SKM-1 treated with dmso at 0.1 percent for 144 hours (cell line): ENCODE results near the gene IFI44.

Source experiments
- DNase-seq: peaks from one replicate; lab custom pipeline; 2025; ENCODE audit not compliant: unreplicated experiment; lab: John Stamatoyannopoulos, UW

IFI44 gene

GRCh38 chr1:78649628-78650027, at the start of gene IFI44:
TSS of gene IFI44 (plus strand) at chr1:78649831. CDS start at chr1:78650196, 365 bp downstream.
- DNase-seq, result no peak

- no peak for DNase-seq
These were observed 48.6 kb upstream of the IFI44 start for GRCh38 chr1:78601068-78601467.

- DNase-seq, result no peak
These were observed 46.4 kb upstream of the IFI44 start for GRCh38 chr1:78603206-78603605.

GRCh38 chr1:78604643-78605042, 45.0 kb upstream of the IFI44 start:
- no peak for DNase-seq

- no peak for DNase-seq
These were observed 43.4 kb upstream of the IFI44 start for GRCh38 chr1:78606274-78606673.

- peak; percentile 15 for DNase-seq
These were observed 42.2 kb upstream of the IFI44 start for GRCh38 chr1:78607334-78607927.

- DNase-seq, result no peak
These were observed 41.7 kb upstream of the IFI44 start for GRCh38 chr1:78607944-78608343.

- DNase-seq, result peak; percentile 81
These were observed 32.0 kb upstream of the IFI44 start for GRCh38 chr1:78617615-78618026.

GRCh38 chr1:78619032-78619431, 30.6 kb upstream of the IFI44 start:
- no peak for DNase-seq

GRCh38 chr1:78619446-78619802, 30.2 kb upstream of the IFI44 start:
- DNase-seq, result no peak

GRCh38 chr1:78619803-78620579, 29.6 kb upstream of the IFI44 start, which contains the start of gene IFI44L:
TSS of gene IFI44L (plus strand) at chr1:78620448. CDS start at chr1:78627916, 7,468 bp downstream.
- DNase-seq, result no peak

- no peak for DNase-seq
These were observed 29.0 kb upstream of the IFI44 start for GRCh38 chr1:78620666-78621065.

GRCh38 chr1:78622548-78622947, 27.1 kb upstream of the IFI44 start:
- no peak for DNase-seq

- no peak for DNase-seq
These were observed 25.6 kb upstream of the IFI44 start for GRCh38 chr1:78624035-78624434.

GRCh38 chr1:78627321-78627720, 22.3 kb upstream of the IFI44 start:
- DNase-seq, result no peak

- DNase-seq, result no peak
These were observed 19.0 kb upstream of the IFI44 start for GRCh38 chr1:78630600-78630999.

- DNase-seq, result no peak
These were observed 16.4 kb upstream of the IFI44 start for GRCh38 chr1:78633209-78633608.

GRCh38 chr1:78640462-78640861, 9.2 kb upstream of the IFI44 start:
- no peak for DNase-seq

- no peak for DNase-seq
These were observed 8.1 kb upstream of the IFI44 start for GRCh38 chr1:78641558-78641957.

GRCh38 chr1:78645723-78646122, 3.9 kb upstream of the IFI44 start:
- peak; percentile 26 for DNase-seq

- no peak for DNase-seq
These were observed 2.4 kb upstream of the IFI44 start for GRCh38 chr1:78647238-78647637.

- no peak for DNase-seq
These were observed 556 bp downstream of the IFI44 start for GRCh38 chr1:78650114-78650660.
